ENCODE results near the gene TTC19.

- no peak for TF ChIP-seq CTCF (IDR thresholded peaks at IDR 0.05)
- no peak for TF ChIP-seq POLR2A (IDR thresholded peaks at IDR 0.05)
Observed at GRCh38 chr17:15958484-15958854, 41.2 kb upstream of the TTC19 start.
